HCT116 (cell line): Measurements from ENCODE around the gene SELENOM. TPM values are rescaled to one million over a fixed set of nuclear protein-coding genes. Genes with fewer than 3 reads are reported as not detected.
"Not testable (repeated sequence)": the region's sequence is repeated elsewhere in the genome, so short reads cannot be mapped to it uniquely, and the experiment has no call there.

Experiments
- ATAC-seq: fragments of 200-7000 bp; cut with Tn5 transposase; 2 replicates; pipeline ENCODE4 v1.9.1; 2020; ENCODE audit warnings: mild to moderate bottlenecking, moderate library complexity
- BruUV-seq: library from RNA; stranded (reverse); fragments of 400-500 nt; replicated peaks from 2 replicates; lab custom pipeline; 2021; lab: Mats Ljungman, UMichigan
- CTCF ChIA-PET: fragments of 300-600 bp; sonication (Branson Sonifier 250); formaldehyde crosslinking; loops from one replicate; lab custom pipeline; 2021; ENCODE audit warnings: antibody characterized with exemption; lab: Charles Lee
- POLR2A ChIA-PET: fragments of 300-600, 350-600 bp; sonication (Branson Sonifier 250); formaldehyde crosslinking; loops from one replicate; lab custom pipeline; 2021; ENCODE audit warnings: antibody characterized with exemption; lab: Charles Lee
- RAD21 ChIA-PET, 2 experiments: fragments of 300-600 bp; sonication (Branson Sonifier 250); formaldehyde crosslinking; loops; one replicate each; lab custom pipeline; 2023; ENCODE audit warnings: low total read pairs in 2 of 2; ENCODE audit not compliant: uncharacterized antibody in 2 of 2, unreplicated experiment in 2 of 2, low non-redundant PET in 1 of 2; lab: Charles Lee
- DNase-seq: peaks from one replicate; pipeline ENCODE4 v3.0.0-alpha.2; 2010; ENCODE audit warnings: low read depth, low spot score
- H2AFZ ChIP-seq: fragments of 200-600 bp; shearing (Covaris generic), sonication (generic); 2 replicates; pipeline ENCODE4 v1.6.1; 2017; ENCODE audit warnings: low read depth, mixed run types, mixed read lengths, antibody characterized with exemption, low read length; ENCODE audit not compliant: poor library complexity, severe bottlenecking
- H3K27ac ChIP-seq: 2 replicates; pipeline ENCODE4 v1.5.1; 2012; ENCODE audit warnings: low read depth, low read length
- H3K27me3 ChIP-seq: fragments of 200-600 bp; sonication (generic); 2 replicates; pipeline ENCODE4 v1.6.1; 2016; ENCODE audit warnings: mixed run types, low read length, mixed read lengths; ENCODE audit not compliant: insufficient read depth
- H3K36me3 ChIP-seq, 2 experiments: fragments of 200-500 bp in 1 of 2; fragments of 200-600 bp in 1 of 2; sonication (Bioruptor generic) in 1 of 2; sonication (generic) in 1 of 2; 2 replicates each; pipeline versions ENCODE4 v1.5.1 to v1.6.1; 2014 to 2016; ENCODE audit warnings: low read length in 2 of 2, inconsistent platforms in 1 of 2, mixed read lengths in 1 of 2, mixed run types in 1 of 2; ENCODE audit not compliant: insufficient read depth in 2 of 2, control insufficient read depth in 1 of 2
- H3K4me1 ChIP-seq, 2 experiments: fragments of 200-600 bp in 1 of 2; sonication (generic) in 1 of 2; 2 replicates each; pipeline versions ENCODE4 v1.5.1 to v1.6.1; 2012 to 2017; ENCODE audit warnings: low read length in 2 of 2, inconsistent platforms in 1 of 2, mild to moderate bottlenecking in 1 of 2, mixed read lengths in 1 of 2, mixed run types in 1 of 2, moderate library complexity in 1 of 2; ENCODE audit not compliant: insufficient read depth in 2 of 2, control insufficient read depth in 1 of 2
- H3K4me2 ChIP-seq: fragments of 200-600 bp; sonication (generic); 2 replicates; pipeline ENCODE4 v1.6.1; 2017; ENCODE audit warnings: mixed run types, low read length, mixed read lengths
- H3K4me3 ChIP-seq, 2 experiments: fragments of 200-600 bp in 1 of 2; sonication (generic) in 1 of 2; replicated peaks in 1 of 2; 2 replicates each; pipeline ENCODE4 v1.5.1; 2011 to 2016; ENCODE audit warnings: low read length in 2 of 2, control low read depth in 1 of 2, low read depth in 1 of 2, mild to moderate bottlenecking in 1 of 2, mixed read lengths in 1 of 2, mixed run types in 1 of 2
- H3K79me2 ChIP-seq: fragments of 200-600 bp; sonication (generic); 2 replicates; pipeline ENCODE4 v1.6.1; 2017; ENCODE audit warnings: mild to moderate bottlenecking, mixed run types, low read length, moderate library complexity, mixed read lengths; ENCODE audit not compliant: insufficient read depth
- H3K9ac ChIP-seq: fragments of 200-600 bp; sonication (generic); 2 replicates; pipeline ENCODE4 v1.6.1; 2016; ENCODE audit warnings: low read length, mixed read lengths
- H3K9me2 ChIP-seq: fragments of 200-600 bp; sonication (generic), shearing (Covaris generic); 2 replicates; pipeline ENCODE4 v1.6.1; 2017; ENCODE audit warnings: mixed run types, mild to moderate bottlenecking, moderate library complexity; ENCODE audit not compliant: insufficient read depth
- H3K9me3 ChIP-seq, 2 experiments: fragments of 200-500 bp in 1 of 2; fragments of 200-600 bp in 1 of 2; sonication (Bioruptor generic) in 1 of 2; sonication (generic) in 1 of 2; 2 replicates each; pipeline ENCODE4 v1.6.1; 2014 to 2017; ENCODE audit warnings: low read length in 2 of 2, mixed read lengths in 2 of 2, inconsistent platforms in 1 of 2, low read depth in 1 of 2, mild to moderate bottlenecking in 1 of 2, mixed run types in 1 of 2, moderate library complexity in 1 of 2; ENCODE audit not compliant: control insufficient read depth in 1 of 2, insufficient read depth in 1 of 2
- H4K20me1 ChIP-seq: fragments of 200-600 bp; sonication (generic), shearing (Covaris generic); 2 replicates; pipeline ENCODE4 v1.6.1; 2017; ENCODE audit warnings: mixed run types, mild to moderate bottlenecking, moderate library complexity; ENCODE audit not compliant: insufficient read depth
- CEBPB ChIP-seq: IDR thresholded peaks from 2 replicates; pipeline ENCODE4 v1.6.1; 2012; ENCODE audit warnings: low read depth
- EZH2 ChIP-seq: fragments of 200-600 bp; sonication (generic); IDR thresholded peaks from 2 replicates; pipeline ENCODE4 v1.6.1; 2017; ENCODE audit warnings: antibody characterized with exemption, mixed run types
- EZH2phosphoT487 ChIP-seq: fragments of 200-600 bp; IDR thresholded peaks from 2 replicates; pipeline ENCODE4 v1.6.1; 2018; ENCODE audit warnings: antibody characterized with exemption, borderline replicate concordance
- FOSL1 ChIP-seq: IDR thresholded peaks from 2 replicates; pipeline ENCODE4 v1.6.1; 2012; ENCODE audit warnings: low read depth
- JUND ChIP-seq: IDR thresholded peaks from 2 replicates; pipeline ENCODE4 v1.6.1; 2012
- MAX ChIP-seq: IDR thresholded peaks from 2 replicates; pipeline ENCODE4 v1.6.1; 2012
- POLR2A ChIP-seq: IDR thresholded peaks from 2 replicates; pipeline ENCODE4 v1.7.0; 2011; ENCODE audit warnings: borderline replicate concordance; ENCODE audit not compliant: insufficient read depth, insufficient read length; ENCODE audit errors: extremely low read depth
- RAD21 ChIP-seq: IDR thresholded peaks from 2 replicates; pipeline ENCODE4 v1.6.1; 2012; ENCODE audit warnings: low read depth, mild to moderate bottlenecking
- REST ChIP-seq: IDR thresholded peaks from 2 replicates; pipeline ENCODE4 v1.6.1; 2012; ENCODE audit warnings: low read depth
- SRF ChIP-seq: IDR thresholded peaks from 2 replicates; pipeline ENCODE4 v1.6.1; 2012; ENCODE audit warnings: low read depth
- YY1 ChIP-seq: IDR thresholded peaks from 2 replicates; pipeline ENCODE4 v1.6.1; 2011; ENCODE audit warnings: low read length, low read depth, moderate library complexity, mild to moderate bottlenecking; ENCODE audit not compliant: insufficient replicate concordance; ENCODE audit errors: extremely low read depth
- ZBTB33 ChIP-seq: IDR thresholded peaks from 2 replicates; pipeline ENCODE4 v1.6.1; 2011; ENCODE audit warnings: mild to moderate bottlenecking, low read length, moderate library complexity; ENCODE audit not compliant: insufficient replicate concordance; ENCODE audit errors: extremely low read depth
- intact Hi-C: fragments of 100-400 bp; cut with micrococcal nuclease; formaldehyde crosslinking; loops from 2 replicates; pipeline ENCODE4 v1.10.0; 2022
- total RNA-seq: library from RNA; stranded (reverse); gene quantifications from one replicate; pipeline ENCODE4 v1.2.1, GENCODE V29; 2021; ENCODE audit not compliant: unreplicated experiment

The SELENOM gene
- total RNA-seq, 1 experiment from 2014 or later = 65.6 TPM

GRCh38 chr22:31118046-31118820, 10.9 kb upstream of the SELENOM start:
- peaks cover 9 to 13% of the 10 kb centered on the region in 2 experiments for H3K4me1 ChIP-seq
- CTCF ChIA-PET = interaction anchor here (2.7 kb wide), 1 partner anchor 11 kb away, joined by 14 read pairs; the partner anchor contains the start of gene SELENOM
- no peaks in the 10 kb centered on the region for H3K79me2 ChIP-seq
- BruUV-seq = no TSS peak
- intact Hi-C loops = no loop called here
- no peak for ATAC-seq
- POLR2A ChIA-PET = interaction anchor here (1.2 kb wide), 1 partner anchor 10 kb away, joined by 6 read pairs; the partner anchor contains the start of gene SELENOM
- no peak overlapping the region for H3K4me3 ChIP-seq
- no peak overlapping the region for H3K4me2 ChIP-seq
- no peaks in the 10 kb centered on the region for H3K9me2 ChIP-seq
- RAD21 ChIA-PET = no interaction called here
- TF ChIP-seq JUND = no peak
- no peak for TF ChIP-seq SRF
- TF ChIP-seq POLR2A = no peak
- TF ChIP-seq REST = no peak
- no peak for TF ChIP-seq EZH2phosphoT487
- TF ChIP-seq YY1 = no peak
- TF ChIP-seq FOSL1 = no peak
- TF ChIP-seq MAX = no peak
- TF ChIP-seq RAD21 = no peak
- no peak for TF ChIP-seq ZBTB33
- TF ChIP-seq CEBPB = no peak
- no peak for TF ChIP-seq EZH2
- no peak overlapping the region for H3K9ac ChIP-seq
- no peaks in the 10 kb centered on the region for H3K27me3 ChIP-seq
- no peaks in the 10 kb centered on the region for H3K36me3 ChIP-seq
- H3K9me3 ChIP-seq = no peaks in the 10 kb centered on the region
- no peak overlapping the region for H2AFZ ChIP-seq
- H3K27ac ChIP-seq = no peak overlapping the region
- no peaks in the 10 kb centered on the region for H4K20me1 ChIP-seq
- no peak for DNase-seq

- CTCF ChIA-PET, H3K27ac ChIP-seq: not testable (repeated sequence)
These were observed 5.3 kb upstream of the SELENOM start for GRCh38 chr22:31112547-31113091.

More at GRCh38 chr22:31112547-31113091, 5.3 kb upstream of the SELENOM start:
- ATAC-seq, POLR2A ChIA-PET, BruUV-seq, H3K36me3 ChIP-seq, H3K4me3 ChIP-seq, H3K27me3 ChIP-seq, H3K4me1 ChIP-seq, H3K79me2 ChIP-seq, H3K9me3 ChIP-seq, H4K20me1 ChIP-seq, DNase-seq, RAD21 ChIA-PET, H3K9ac ChIP-seq, H3K4me2 ChIP-seq, H3K9me2 ChIP-seq, intact Hi-C loops, H2AFZ ChIP-seq: not testable (repeated sequence)
